Measurements from ENCODE around the gene ABCC1. TPM values are rescaled to one million over a fixed set of nuclear protein-coding genes. Genes with fewer than 3 reads are reported as not detected.
"Not testable (repeated sequence)": the region's sequence is repeated elsewhere in the genome, so short reads cannot be mapped to it uniquely, and the experiment has no call there.

Gene ABCC1
- total RNA-seq, 1 donor from 2014 or later, result 61.1 TPM

- intact Hi-C loops (cut with micrococcal nuclease), result no loop called here
Observed at GRCh38 chr16:16178455-16179162, 229.2 kb downstream of the ABCC1 start.

- intact Hi-C loops (cut with micrococcal nuclease), result not testable (repeated sequence)
Observed at GRCh38 chr16:16181748-16182147, 232.3 kb downstream of the ABCC1 start.

- intact Hi-C loops (cut with micrococcal nuclease), result no loop called here
Observed at GRCh38 chr16:16182918-16183317, 233.5 kb downstream of the ABCC1 start.

GRCh38 chr16:16183562-16183961, 234.1 kb downstream of the ABCC1 start:
- intact Hi-C loops (cut with micrococcal nuclease), result no loop called here

GRCh38 chr16:16184594-16184993, 235.2 kb downstream of the ABCC1 start:
- intact Hi-C loops (cut with micrococcal nuclease), result no loop called here

GRCh38 chr16:16185095-16185494, 235.7 kb downstream of the ABCC1 start:
- intact Hi-C loops (cut with micrococcal nuclease), result no loop called here

- intact Hi-C loops (cut with micrococcal nuclease), result no loop called here
Observed at GRCh38 chr16:16186820-16187219, 237.4 kb downstream of the ABCC1 start.

GRCh38 chr16:16188827-16189226, 239.4 kb downstream of the ABCC1 start:
- intact Hi-C loops (cut with micrococcal nuclease), result no loop called here

GRCh38 chr16:16189842-16190241, 240.4 kb downstream of the ABCC1 start:
- intact Hi-C loops (cut with micrococcal nuclease), result loop anchor here (10.0 kb wide), 1 partner anchor 425 kb away; no protein-coding TSS in a partner anchor

- intact Hi-C loops (cut with micrococcal nuclease), result loop anchor here (10.0 kb wide), 1 partner anchor 426 kb away; no protein-coding TSS in a partner anchor
Observed at GRCh38 chr16:16190546-16190945, 241.1 kb downstream of the ABCC1 start.

- intact Hi-C loops (cut with micrococcal nuclease), result loop anchor here (10.0 kb wide), 1 partner anchor 426 kb away; no protein-coding TSS in a partner anchor
Observed at GRCh38 chr16:16190966-16191365, 241.6 kb downstream of the ABCC1 start.

- intact Hi-C loops (cut with micrococcal nuclease), result loop anchor here (10.0 kb wide), 1 partner anchor 427 kb away; no protein-coding TSS in a partner anchor
Observed at GRCh38 chr16:16191493-16192167, 242.2 kb downstream of the ABCC1 start.

Other genes starting within 250 kb of the ABCC1 start
- gene MYH11, start 92.6 kb upstream of the ABCC1 start, total RNA-seq, result not detected in 2 replicates
- gene CEP20, start 61.0 kb upstream of the ABCC1 start, total RNA-seq, result 33.1 and 41.4 TPM in 2 replicates